Keratinocyte (primary cell): ENCODE results near the gene KIF1C.

Experiments
- EZH2 ChIP-seq: IDR thresholded peaks from one replicate; pipeline ENCODE4 v1.6.1; 2012; ENCODE audit warnings: inconsistent platforms, mild to moderate bottlenecking, low read length, moderate library complexity
- TF ChIP-seq, protein P1 (sequence below), 3 experiments: IDR thresholded peaks in 1 of 3; conservative IDR thresholded peaks in 1 of 3; optimal IDR thresholded peaks in 1 of 3; 2 replicates in 2 of 3; 3 replicates in 1 of 3; pipeline versions ENCODE3 to v1.5.1; 2011; ENCODE audit warnings: low read length in 3 of 3, mild to moderate bottlenecking in 3 of 3, moderate library complexity in 2 of 3, control low read depth in 1 of 3, inconsistent platforms in 1 of 3; ENCODE audit not compliant: insufficient read depth in 2 of 3; ENCODE audit errors: extremely low read depth in 1 of 3

DNA sequence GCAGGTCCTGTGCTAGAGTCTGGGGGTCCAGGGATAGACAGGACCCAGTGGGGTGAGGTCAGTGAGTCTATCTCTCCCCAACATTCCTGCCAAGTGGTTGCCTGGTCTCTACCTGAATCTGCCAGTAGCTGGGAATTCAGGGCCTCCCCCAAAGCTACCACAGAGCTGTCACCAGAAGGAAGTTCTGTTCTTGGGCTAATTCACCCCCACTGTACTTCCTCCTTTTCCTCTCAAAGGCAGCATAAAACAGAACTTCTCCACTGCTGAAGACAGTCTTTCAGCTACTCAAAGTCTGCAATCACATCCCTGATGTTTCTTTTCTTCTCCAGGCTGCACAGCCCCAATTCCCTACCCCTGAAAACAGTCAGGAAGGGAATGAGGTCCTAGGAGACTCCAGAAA is 19.0 kb upstream of the KIF1C start:
- TF ChIP-seq, protein P1, sequence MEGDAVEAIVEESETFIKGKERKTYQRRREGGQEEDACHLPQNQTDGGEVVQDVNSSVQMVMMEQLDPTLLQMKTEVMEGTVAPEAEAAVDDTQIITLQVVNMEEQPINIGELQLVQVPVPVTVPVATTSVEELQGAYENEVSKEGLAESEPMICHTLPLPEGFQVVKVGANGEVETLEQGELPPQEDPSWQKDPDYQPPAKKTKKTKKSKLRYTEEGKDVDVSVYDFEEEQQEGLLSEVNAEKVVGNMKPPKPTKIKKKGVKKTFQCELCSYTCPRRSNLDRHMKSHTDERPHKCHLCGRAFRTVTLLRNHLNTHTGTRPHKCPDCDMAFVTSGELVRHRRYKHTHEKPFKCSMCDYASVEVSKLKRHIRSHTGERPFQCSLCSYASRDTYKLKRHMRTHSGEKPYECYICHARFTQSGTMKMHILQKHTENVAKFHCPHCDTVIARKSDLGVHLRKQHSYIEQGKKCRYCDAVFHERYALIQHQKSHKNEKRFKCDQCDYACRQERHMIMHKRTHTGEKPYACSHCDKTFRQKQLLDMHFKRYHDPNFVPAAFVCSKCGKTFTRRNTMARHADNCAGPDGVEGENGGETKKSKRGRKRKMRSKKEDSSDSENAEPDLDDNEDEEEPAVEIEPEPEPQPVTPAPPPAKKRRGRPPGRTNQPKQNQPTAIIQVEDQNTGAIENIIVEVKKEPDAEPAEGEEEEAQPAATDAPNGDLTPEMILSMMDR (optimal IDR thresholded peaks at IDR 0.05 in 1 of 3, IDR thresholded peaks at IDR 0.05 in 1 of 3, conservative IDR thresholded peaks at IDR 0.05 in 1 of 3; ENCODE audit: extremely low read depth in 1 of 3, insufficient read depth in 2 of 3, low read length in 3 of 3): no peak
- no peak for TF ChIP-seq EZH2
